ENCODE measurements around the gene GNAL.

DNA sequence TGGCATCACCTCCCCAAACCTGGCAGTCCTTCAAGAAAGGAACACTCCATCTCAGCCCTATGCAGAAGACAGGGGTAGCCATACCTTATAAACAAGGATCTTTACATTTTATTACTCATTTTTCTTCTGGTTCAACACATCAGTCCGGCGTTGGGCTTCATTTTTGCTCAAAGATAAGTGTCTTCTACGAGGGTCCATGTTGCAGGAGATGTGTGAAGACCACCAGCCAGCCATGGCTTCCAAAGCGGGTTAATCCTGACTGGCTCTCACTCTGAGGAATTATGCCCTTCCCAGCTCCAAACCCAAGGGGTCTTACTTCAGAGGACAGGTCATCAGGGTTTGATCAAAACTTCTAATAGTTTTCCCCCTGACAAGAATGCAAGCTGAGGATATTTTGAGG is 23.9 kb upstream of the GNAL start:
- no peak for TF ChIP-seq CTCF (IDR thresholded peaks at IDR 0.05; ENCODE audit: borderline replicate concordance, extremely low read depth, low read length, poor library complexity, severe bottlenecking)
- TF ChIP-seq EZH2 (IDR thresholded peaks at IDR 0.05; ENCODE audit: borderline replicate concordance, low read depth, low read length, severe bottlenecking): no peak

All from DND-41 (cell line).